Measurements from ENCODE around the gene KLHL7.

Gene KLHL7, protein sequence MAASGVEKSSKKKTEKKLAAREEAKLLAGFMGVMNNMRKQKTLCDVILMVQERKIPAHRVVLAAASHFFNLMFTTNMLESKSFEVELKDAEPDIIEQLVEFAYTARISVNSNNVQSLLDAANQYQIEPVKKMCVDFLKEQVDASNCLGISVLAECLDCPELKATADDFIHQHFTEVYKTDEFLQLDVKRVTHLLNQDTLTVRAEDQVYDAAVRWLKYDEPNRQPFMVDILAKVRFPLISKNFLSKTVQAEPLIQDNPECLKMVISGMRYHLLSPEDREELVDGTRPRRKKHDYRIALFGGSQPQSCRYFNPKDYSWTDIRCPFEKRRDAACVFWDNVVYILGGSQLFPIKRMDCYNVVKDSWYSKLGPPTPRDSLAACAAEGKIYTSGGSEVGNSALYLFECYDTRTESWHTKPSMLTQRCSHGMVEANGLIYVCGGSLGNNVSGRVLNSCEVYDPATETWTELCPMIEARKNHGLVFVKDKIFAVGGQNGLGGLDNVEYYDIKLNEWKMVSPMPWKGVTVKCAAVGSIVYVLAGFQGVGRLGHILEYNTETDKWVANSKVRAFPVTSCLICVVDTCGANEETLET
- 15.6 to 42.2 (median 26.2) reads per million in 18 experiments for total RNA-seq

DNA sequence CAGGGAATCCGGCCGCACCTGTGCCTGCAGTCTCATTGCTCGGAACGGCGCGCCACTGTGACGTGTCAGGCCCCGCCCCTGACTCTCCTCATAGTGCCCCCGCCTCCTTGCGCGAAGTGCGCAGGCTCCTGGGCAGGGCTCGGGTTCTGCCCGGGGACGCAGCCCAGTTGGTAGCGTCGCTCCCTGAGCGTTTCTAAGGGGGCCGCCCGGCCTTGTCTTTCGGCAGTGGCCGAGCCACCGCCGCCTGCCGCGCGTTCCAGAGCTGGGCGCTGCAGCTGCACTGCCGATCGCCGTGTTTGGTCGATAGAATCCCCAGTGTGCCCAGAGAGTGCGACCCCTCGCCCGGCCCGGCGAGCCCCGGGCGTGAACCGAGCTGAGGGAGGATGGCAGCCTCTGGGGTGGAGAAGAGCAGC is at the start of gene KLHL7:
Gene KLHL7, plus strand, starts transcription at position 142 of the 413 bp plus-strand sequence. Its CDS starts 242 bp downstream, at position 384.
- peak; percentile 92 to 93 for DNase-seq

GRCh38 chr7:23058408-23059096 is 47.0 kb upstream of the KLHL7 start:
- peak; percentile 32 to 40 for DNase-seq

DNA sequence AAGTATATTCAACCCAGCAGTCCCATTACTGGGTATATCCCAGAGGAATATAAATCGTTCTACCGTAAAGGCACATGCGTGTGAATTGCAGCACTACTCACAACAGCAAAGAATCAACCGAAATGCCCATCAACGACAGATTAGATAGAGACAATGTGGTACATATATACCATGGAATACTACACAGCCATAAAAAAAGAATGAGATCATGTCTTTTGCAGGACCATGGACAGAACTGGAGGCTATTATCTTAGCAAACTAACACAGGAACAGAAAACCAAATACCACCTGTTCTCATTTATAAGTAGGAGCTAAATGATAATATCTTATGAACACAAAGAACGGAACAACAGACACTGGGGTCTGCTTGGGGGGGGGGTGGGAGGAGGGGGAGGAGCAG is 44.3 kb upstream of the KLHL7 start:
- no peak for DNase-seq

DNA sequence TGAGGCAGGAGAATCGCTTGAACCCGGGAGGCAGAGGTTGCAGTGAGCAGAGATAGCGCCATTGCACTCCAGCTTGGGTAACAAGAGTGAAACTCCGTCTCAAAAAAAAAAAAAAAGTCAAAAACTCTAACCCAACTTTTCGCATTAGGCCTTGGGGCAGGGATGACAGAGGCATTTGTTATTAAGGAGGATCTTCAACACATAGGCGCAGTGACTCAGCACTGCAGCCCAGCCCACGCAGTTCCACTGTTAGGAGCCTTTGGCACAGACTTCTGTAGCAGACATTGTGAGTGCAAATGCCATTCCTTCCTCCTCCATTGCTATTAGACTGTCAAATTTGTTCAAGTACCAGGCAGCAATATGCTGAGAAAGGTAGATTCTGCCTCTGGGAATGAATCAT is 43.1 kb upstream of the KLHL7 start:
- peak; percentile 54 to 79 for DNase-seq

DNA sequence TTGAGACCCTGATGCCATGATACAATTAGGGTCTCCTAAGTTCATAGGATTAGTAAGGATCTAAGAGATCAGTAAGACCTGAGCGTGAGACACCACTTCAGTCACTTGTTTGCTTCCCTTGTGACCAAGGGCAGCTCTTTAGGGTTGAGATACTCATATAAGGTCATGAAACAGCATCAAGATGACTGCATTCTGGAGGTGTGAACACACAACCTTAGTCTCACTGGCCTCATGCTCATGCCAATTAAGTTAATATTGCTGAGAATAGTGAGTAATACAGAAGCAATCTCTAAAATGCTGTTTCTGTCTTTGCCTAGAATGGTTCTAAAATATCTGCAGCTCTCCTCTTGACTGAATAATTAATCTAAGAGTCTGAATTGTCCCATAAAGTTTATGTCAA is 39.6 kb upstream of the KLHL7 start:
- no peak for DNase-seq

DNA sequence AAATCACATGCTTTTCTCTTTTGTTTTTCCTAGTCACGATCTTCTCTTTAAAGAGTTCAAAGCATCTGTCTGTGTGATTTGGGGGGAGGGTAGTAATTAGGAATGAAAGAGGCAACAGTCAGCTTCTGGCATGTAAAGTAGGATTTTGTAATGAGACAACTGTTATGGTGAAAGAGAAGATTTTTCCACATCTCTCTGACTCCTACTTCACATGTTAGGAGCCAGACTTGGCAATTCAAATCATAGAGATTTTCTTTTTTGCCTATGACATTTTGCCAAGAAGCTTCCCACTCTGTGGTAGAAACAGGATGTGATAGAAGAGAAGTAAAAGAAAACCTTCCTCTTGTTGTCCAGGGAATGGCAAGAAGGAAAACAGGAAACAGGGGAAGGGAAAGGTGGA is 38.3 kb upstream of the KLHL7 start:
- DNase-seq = peak in 1 of 2 donors; percentile 11

DNA sequence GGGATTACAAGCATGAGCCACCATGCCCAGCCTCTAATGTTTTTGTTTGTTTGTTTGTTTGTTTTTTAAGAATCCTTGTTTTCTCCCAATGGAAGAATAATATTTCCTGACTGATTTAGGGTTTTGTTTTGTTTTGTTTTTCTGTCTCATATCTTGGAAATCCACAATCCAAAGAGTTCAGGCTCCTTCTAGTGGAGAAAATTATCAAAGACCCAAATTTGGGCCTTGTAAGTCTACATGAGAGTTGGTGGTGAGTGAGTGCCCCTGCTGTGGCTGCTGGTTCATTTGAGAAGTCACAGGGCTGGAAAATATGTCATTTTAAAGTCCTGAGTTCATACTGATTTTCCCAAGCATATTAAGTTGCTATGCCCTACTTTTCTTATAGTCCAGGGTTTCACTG is 33.5 kb upstream of the KLHL7 start:
- no peak for DNase-seq

- no peak for DNase-seq
Measured at GRCh38 chr7:23072922-23073321, 32.7 kb upstream of the KLHL7 start.

DNA sequence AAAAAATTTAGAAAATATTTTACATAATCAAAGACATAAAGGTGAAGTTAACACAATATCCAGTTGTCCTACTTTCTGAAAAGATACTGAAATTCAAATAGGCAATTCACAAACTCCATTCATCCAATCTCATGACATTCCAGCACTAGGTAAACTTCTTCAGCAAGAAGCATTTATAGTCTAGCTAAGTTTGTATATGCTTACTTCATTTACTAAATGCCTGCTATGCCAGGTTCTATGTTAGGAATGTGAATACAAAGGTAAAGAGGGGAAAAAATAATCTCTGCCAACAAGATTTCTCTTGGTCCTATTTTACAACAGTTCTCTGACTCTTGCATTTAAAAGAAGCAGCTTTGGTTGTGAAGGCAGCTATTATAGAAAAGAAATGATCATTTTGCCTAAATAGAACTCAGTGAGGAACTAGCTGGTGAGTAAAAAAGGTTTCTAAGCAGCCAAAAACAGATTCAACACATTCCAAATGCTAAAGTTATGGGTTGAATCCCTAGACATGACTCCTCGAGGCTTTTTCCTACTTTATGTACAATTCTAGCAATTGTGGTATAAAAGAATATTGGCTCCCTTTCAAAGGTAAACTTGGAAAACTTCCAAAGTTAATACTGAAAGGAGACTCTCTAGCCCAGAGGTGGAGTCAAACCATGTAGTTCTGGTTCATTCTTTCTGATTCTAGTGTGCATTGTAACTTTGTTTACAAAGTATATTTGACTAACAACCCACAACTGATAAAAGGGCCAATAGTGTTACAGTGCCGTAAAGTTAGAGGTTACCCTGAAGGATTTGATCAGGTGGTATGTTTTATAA is 30.9 kb upstream of the KLHL7 start:
- DNase-seq = no peak

GRCh38 chr7:23075571-23075970 is 30.0 kb upstream of the KLHL7 start:
- no peak for DNase-seq

DNA sequence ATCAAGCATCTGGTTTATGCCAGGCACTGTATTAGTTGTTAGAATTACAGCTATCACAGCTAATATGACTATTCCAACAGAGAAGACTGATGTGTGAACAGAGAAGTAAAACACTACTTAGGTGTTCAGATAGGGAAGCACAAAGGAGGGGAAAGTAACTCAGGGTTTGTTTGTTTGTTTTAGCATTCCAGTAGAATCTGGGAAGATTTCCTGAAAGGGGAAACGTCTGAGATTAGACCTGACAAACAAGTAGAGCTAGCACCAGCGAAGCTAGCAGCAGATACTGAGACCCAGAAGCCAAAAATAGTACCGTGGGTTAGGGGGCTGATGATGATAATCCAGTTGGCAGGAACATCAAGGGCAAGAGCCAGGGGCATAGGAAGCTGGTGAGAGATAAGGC is 28.8 kb upstream of the KLHL7 start:
- no peak for DNase-seq

DNA sequence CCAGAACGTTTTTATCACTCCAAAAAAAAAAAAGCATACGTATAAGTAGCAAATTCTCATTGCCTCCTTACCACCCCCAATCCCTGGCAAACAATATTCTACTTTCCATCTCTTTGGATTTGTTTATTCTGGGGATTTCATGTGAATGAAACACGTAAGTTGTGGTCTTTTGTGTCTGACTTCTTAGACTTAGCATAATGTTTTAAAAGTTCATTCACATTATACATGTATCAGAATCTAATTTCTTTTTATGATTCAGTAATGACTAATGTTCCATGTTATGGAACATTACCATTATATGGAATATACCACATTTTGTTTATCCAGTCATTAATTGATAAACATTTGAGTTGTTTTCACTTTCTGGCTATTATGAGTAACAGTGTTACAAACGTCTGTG is 12.5 kb upstream of the KLHL7 start:
- no peak for DNase-seq

GRCh38 chr7:23093546-23093945 is 12.0 kb upstream of the KLHL7 start:
- no peak for DNase-seq

DNA sequence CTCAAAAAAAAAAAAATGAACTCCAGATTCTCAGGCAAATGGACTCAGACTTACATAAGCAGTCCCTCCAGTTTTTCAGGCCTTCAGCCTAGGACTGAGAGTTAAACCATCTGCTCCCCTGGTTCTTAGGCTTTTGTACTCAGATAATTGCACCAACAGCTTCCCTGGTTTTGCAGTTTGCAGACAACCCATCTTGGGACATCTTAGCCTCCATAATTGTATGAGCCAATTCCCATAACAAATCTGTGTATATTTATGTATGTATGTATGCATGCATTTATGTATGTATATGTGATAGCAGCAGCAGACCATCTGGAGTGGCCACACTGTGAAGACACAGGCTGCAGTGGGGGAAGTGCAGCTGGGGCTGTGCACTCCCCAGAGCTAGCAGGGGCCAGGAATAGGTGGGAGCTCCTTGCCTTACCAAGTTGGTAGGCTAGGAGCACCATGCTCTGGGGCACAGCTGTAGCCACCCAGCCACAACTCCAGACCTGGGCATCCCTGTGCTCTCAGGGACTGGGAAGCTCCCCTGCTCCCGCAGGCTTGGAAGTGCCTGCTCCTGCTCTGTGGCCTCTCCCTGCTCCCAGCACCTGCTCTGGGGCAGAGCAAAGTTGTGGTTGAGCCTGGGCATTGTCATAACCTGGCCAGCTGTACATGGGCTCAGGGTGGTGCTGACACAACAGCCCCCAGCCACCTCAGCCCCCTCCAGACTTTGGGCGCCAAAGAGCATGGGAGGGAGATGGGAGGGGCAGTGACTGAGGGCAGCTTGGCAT is 8.9 kb upstream of the KLHL7 start:
- no peak for DNase-seq

DNA sequence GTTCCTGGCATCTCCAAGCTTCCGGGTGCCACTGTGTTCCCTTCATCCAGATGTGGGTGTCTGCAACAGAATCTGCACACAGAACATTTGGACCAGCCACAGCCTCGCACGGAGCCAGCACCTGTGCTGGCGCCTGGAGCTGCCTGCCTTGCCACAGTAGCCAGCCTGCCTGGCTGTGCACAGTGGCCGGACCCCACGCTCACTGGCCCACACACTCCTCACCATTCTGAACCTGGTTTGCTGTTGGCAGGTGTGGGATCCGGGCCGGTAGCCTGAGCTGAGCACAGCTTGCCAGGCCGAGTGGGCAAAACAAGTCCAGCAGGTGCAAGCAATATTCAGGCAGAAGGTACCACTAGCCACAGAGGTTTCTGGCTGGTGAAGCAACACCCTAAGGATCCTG is 7.6 kb upstream of the KLHL7 start:
- no peak for DNase-seq

DNA sequence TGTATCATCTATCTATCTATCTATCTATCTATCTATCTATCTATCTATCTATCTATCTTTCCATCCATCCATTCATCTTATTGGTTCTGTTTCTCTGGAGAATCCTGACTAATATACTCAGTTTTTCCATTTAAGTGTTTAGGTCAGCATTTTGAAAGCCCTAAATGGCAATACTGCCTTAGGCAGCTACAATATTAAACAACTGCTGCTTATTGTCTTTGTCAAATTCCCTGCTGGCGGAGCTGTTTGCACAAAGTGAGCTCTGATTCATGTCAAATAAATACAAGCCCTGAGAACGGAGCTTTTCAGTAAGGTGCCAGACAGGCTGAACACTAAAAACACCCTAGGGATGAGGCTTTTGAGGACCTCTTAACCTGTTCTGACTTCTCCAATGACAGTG is 7.1 kb upstream of the KLHL7 start:
- DNase-seq = no peak

DNA sequence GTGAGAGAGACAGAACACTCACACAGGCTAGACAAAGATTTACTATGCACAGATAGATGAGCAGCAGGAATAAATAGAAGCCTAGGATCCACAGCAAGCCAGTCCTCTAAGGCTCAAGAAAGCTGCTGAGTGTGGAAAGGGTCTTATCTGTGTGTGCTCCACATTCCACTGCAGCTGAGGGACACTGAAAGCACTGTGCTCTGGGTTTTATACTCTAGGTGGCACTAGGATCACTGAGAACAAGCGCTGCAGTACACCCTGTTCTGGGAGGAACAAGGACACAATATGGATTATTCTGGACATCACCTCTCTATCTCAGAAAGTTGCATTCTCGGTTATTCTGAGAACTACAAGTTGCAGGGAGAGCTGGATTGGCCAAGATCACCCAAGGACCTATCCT is 4.9 kb upstream of the KLHL7 start:
- DNase-seq = no peak

GRCh38 chr7:23105086-23105643 is 420 bp upstream of the KLHL7 start:
- no peak for DNase-seq

DNA sequence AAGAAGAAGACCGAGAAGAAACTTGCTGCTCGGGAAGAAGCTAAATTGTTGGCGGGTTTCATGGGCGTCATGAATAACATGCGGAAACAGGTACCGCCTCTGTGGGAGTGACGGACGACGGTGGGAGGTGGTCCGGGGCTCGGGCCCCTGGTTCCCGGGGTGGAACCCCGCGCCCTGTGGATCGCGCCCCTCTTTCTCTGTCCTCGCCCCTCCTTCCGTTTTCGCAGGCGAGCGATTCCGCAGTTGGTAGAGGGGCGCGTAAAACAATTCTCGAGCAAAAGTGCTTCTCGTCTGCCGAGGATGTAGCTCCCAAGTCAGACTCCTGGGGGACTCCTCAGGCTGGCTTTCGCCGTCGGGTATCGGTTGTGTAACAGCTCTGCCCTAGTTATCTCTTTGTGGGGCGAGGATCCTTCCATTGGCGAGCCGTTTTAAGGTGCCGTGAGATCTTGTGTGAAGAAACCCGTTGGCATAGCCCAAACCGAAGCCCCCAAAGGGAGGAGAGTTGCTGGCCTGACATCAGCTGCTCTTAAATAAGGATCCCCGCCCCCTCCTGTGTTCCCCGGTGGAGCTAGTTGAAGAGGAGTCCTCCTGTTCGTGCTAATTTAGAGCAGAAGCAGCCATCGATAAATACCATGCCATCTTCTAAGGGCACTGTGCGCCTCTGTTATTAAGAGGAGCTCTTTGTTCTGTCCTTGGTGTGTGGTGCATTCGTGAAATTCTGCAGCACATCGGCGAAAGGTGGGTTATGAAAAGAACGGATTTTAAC is 655 bp downstream of the KLHL7 start:
- peak; percentile 9 to 37 for DNase-seq

DNA sequence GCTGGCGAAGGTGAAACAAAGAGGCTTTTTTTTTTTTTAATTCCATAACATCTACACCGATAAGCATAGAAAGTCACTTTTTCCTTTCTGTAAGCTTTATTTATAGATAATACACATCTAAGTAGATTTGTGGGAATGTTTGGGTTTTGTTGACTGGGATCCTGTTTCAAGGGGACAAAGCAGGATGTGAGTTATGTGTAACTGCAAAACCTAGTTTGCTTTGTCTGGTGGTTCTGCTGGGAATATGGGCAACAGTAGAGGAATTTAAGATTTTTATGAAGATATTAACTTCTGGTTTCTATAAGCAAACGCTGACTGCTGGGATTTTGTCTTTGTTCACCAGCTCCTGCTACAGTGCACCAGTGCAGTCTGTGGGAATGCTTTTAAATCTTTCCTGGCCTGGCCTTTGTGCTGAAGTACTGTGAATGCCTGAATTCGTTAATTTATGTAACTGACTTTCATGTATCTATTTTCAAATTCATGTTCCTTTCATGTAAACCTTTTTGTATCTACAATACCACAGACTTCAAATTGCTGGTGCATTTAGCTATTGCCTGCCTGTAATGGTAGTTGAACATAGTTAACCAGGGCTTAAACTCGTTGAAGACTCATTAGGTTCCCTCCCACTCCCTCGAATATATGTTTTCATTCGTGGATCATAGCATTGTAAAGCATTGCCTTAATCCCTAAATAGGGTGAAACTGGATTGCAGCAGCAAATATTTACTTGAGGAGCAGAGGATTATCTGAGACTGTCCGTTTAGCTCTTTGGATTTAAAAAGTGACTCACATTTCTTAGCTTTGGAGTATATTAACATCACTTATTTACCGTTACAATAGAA is 1.5 kb downstream of the KLHL7 start:
- DNase-seq = no peak
